SK-N-SH (cell line): ENCODE results near the gene DPH7.

ENCODE experiments used
- CHD2 ChIP-seq: fragments of 150-350 bp; IDR thresholded peaks from 2 replicates; pipeline ENCODE4 v1.6.1; 2018; ENCODE audit warnings: low read length; ENCODE audit not compliant: partially characterized antibody
- FOXM1 ChIP-seq: IDR thresholded peaks from 2 replicates; pipeline ENCODE4 v1.4.0; 2012; ENCODE audit warnings: low read depth, mild to moderate bottlenecking
- MXI1 ChIP-seq: IDR thresholded peaks from 2 replicates; pipeline ENCODE4 v1.6.1; 2012; ENCODE audit warnings: mild to moderate bottlenecking, low read depth, low read length, improper control_type of control experiment
- RAD21 ChIP-seq: IDR thresholded peaks from 2 replicates; pipeline ENCODE4 v1.6.1; 2012; ENCODE audit warnings: mild to moderate bottlenecking, low read length
- RCOR1 ChIP-seq: fragments of 150-350 bp; IDR thresholded peaks from 2 replicates; pipeline ENCODE4 v1.6.1; 2017; ENCODE audit warnings: antibody characterized with exemption, low read length
- SMC3 ChIP-seq: IDR thresholded peaks from 2 replicates; pipeline ENCODE4 v1.6.1; 2012; ENCODE audit warnings: low read depth, low read length, improper control_type of control experiment
- TF ChIP-seq, protein P1 (sequence below): fragments of 200-600 bp; sonication (generic); IDR thresholded peaks from 2 replicates; pipeline ENCODE4 v1.6.1; 2017; ENCODE audit warnings: antibody characterized with exemption, mild to moderate bottlenecking, moderate library complexity
- TF ChIP-seq, protein P2 (sequence below): IDR thresholded peaks from 2 replicates; pipeline ENCODE4 v1.4.0; 2012; ENCODE audit warnings: low read depth, borderline replicate concordance
- TF ChIP-seq, protein P3 (sequence below): IDR thresholded peaks from 2 replicates; pipeline ENCODE4 v1.4.0; 2012; ENCODE audit warnings: low read depth
- TF ChIP-seq, protein P4 (sequence below): fragments of 150-350 bp; IDR thresholded peaks from 2 replicates; pipeline ENCODE4 v1.6.1; 2017; ENCODE audit warnings: antibody characterized with exemption, low read length, low read depth, borderline replicate concordance

DNA sequence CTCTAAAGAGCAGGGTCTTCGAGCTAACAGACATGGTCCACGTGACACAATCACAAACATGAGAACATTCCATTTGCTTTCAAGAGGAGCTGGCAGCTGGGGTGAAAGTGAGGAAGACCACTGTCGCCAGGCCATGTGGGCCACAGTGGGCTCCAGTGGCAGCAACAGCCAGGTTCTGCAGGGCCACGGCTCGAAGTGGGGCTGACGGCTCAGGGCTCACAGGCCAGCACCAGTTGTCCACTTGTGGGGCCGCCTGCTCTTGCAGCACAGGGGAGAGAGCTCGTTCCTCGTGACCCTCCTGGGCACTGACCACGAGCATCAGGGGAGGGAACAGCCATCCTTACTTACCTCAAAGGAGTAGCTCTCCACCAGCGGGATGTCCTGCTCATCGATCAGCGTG is 9.6 kb upstream of the DPH7 start:
- TF ChIP-seq, protein P1, sequence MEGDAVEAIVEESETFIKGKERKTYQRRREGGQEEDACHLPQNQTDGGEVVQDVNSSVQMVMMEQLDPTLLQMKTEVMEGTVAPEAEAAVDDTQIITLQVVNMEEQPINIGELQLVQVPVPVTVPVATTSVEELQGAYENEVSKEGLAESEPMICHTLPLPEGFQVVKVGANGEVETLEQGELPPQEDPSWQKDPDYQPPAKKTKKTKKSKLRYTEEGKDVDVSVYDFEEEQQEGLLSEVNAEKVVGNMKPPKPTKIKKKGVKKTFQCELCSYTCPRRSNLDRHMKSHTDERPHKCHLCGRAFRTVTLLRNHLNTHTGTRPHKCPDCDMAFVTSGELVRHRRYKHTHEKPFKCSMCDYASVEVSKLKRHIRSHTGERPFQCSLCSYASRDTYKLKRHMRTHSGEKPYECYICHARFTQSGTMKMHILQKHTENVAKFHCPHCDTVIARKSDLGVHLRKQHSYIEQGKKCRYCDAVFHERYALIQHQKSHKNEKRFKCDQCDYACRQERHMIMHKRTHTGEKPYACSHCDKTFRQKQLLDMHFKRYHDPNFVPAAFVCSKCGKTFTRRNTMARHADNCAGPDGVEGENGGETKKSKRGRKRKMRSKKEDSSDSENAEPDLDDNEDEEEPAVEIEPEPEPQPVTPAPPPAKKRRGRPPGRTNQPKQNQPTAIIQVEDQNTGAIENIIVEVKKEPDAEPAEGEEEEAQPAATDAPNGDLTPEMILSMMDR, result no peak
- TF ChIP-seq RAD21 (no peak), MXI1 (no peak), CHD2 (no peak), FOXM1 (no peak), SMC3 (no peak), RCOR1 (no peak)
- TF ChIP-seq, protein P2, sequence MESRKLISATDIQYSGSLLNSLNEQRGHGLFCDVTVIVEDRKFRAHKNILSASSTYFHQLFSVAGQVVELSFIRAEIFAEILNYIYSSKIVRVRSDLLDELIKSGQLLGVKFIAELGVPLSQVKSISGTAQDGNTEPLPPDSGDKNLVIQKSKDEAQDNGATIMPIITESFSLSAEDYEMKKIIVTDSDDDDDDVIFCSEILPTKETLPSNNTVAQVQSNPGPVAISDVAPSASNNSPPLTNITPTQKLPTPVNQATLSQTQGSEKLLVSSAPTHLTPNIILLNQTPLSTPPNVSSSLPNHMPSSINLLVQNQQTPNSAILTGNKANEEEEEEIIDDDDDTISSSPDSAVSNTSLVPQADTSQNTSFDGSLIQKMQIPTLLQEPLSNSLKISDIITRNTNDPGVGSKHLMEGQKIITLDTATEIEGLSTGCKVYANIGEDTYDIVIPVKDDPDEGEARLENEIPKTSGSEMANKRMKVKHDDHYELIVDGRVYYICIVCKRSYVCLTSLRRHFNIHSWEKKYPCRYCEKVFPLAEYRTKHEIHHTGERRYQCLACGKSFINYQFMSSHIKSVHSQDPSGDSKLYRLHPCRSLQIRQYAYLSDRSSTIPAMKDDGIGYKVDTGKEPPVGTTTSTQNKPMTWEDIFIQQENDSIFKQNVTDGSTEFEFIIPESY, result no peak
- TF ChIP-seq, protein P3, sequence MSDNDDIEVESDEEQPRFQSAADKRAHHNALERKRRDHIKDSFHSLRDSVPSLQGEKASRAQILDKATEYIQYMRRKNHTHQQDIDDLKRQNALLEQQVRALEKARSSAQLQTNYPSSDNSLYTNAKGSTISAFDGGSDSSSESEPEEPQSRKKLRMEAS, result no peak
- TF ChIP-seq, protein P4, sequence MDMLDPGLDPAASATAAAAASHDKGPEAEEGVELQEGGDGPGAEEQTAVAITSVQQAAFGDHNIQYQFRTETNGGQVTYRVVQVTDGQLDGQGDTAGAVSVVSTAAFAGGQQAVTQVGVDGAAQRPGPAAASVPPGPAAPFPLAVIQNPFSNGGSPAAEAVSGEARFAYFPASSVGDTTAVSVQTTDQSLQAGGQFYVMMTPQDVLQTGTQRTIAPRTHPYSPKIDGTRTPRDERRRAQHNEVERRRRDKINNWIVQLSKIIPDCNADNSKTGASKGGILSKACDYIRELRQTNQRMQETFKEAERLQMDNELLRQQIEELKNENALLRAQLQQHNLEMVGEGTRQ, result no peak
